ENCODE measurements around the gene SRP19. TPM values are rescaled to one million over a fixed set of nuclear protein-coding genes. Genes with fewer than 3 reads are reported as not detected.

Gene SRP19
- total and polyA plus RNA-seq, 10 of the 15 experiments (the other 5 are each of a cell fraction or from before 2014, with no cell fraction given): 43.4 to 379 (median 156) TPM

DNA sequence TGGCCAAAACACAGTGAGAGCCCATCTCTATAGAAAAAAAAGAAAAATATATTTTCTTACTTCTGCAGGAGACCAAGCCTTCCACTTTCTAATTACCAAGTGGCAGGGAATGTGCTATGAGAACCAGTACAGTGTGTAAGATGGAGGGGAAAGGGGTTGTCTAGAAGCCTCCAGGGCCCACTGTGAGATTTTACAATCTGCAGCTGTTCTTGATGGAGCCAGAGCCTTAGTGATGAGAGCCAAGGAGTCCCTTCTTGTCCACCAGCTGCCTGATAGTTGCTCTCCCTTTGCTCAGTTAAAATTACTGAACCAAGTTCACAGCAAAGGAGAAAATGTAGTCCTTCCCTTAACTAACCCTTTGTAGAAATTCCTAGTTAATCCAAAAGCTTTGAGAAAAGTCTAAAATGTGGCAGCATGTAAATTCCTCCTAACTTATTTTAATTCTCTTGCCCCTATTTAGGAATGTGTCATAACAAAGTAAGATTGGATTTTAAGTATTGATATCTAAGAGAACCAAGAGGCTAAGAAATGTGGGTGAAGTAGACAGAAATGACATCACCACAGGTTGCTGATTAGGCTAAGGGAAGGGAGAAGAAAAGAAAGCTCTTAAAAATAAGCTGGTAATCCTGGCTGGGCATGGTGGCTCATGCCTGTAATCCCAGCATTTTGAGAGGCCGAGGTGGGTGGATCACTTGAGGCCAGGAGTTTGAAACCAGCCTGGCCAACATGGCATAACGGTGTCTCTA lies 19.3 kb downstream of the SRP19 start (continued):
- TF ChIP-seq SRF (IDR thresholded peaks at IDR 0.05; ENCODE audit: low read depth in 2 of 2, low read length in 2 of 2) (no peak), TAF1 (IDR thresholded peaks at IDR 0.05; ENCODE audit: borderline replicate concordance, low read depth, low read length) (no peak), CHD4 (IDR thresholded peaks at IDR 0.05) (no peak), HDAC2 (IDR thresholded peaks at IDR 0.05) (no peak)
- TF ChIP-seq, protein P1, sequence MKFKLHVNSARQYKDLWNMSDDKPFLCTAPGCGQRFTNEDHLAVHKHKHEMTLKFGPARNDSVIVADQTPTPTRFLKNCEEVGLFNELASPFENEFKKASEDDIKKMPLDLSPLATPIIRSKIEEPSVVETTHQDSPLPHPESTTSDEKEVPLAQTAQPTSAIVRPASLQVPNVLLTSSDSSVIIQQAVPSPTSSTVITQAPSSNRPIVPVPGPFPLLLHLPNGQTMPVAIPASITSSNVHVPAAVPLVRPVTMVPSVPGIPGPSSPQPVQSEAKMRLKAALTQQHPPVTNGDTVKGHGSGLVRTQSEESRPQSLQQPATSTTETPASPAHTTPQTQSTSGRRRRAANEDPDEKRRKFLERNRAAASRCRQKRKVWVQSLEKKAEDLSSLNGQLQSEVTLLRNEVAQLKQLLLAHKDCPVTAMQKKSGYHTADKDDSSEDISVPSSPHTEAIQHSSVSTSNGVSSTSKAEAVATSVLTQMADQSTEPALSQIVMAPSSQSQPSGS (IDR thresholded peaks at IDR 0.05; ENCODE audit: low read length): no peak

DNA sequence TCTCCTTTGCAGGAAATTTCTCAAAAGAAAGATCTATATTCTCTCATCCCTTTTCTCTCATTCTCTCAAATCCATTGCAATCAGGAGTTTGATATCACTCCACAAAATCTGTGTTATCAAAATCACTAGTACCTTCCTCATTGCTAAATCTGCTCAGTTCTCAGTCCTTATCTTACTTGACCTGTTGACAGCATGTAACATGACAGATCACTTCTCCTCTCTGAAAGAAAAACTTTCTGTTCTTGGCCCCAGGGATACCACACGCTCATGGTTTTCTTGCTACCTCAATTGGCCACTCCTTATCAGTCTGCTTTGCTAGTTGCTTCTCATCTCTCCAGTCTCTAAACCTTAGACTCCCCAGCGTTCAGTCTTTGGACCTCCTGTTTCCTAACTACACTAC lies 22.1 kb downstream of the SRP19 start:
- 100% methylated on average over 2 of the region's 2 CpGs for WGBS (ENCODE audit: insufficient coverage, insufficient replicate concordance, low lambda C conversion rate, missing lambda C conversion rate)
- no peak overlapping the region for H2AFZ ChIP-seq (ENCODE audit: control insufficient read depth, low read depth, low read length)
- no peak overlapping the region for H3K27ac ChIP-seq (ENCODE audit: control insufficient read depth, insufficient read depth)
- ChIA-PET SMC1A (ENCODE audit: uncharacterized antibody, unreplicated experiment) (interaction anchor here (0.9 to 2.0 kb wide), 2 partner anchors 12 to 34 kb away, joined by 3 to 4 read pairs; no protein-coding TSS in a partner anchor), POLR2A (interaction anchor here (0.6 kb wide), 1 partner anchor 12 kb away, joined by 7 read pairs; no protein-coding TSS in a partner anchor), CTCF (interaction anchor here (1.0 kb wide), 1 partner anchor 33 kb away, joined by 3 read pairs; no protein-coding TSS in a partner anchor), RAD21 (ENCODE audit: unreplicated experiment) (no interaction called here)
- in situ Hi-C loops (cut with MboI): no loop called here
- no peak for ATAC-seq
- BruUV-seq (replicated peaks): no TSS peak
- no peak overlapping the region for H3K4me3 ChIP-seq
- no peak for DNase-seq (ENCODE audit: low read depth, low spot score)
- H3K4me1 ChIP-seq (ENCODE audit: control insufficient read depth, insufficient read depth, low read length): no peaks in the 10 kb centered on the region
- H3K79me2 ChIP-seq (ENCODE audit: control insufficient read depth, insufficient read depth, low read length): no peaks in the 10 kb centered on the region
- no peaks in the 10 kb centered on the region for H3K9me3 ChIP-seq (replicated peaks; ENCODE audit: control insufficient read depth, insufficient read depth, low read length)
- FAIRE-seq: no peak
- intact Hi-C loops (cut with micrococcal nuclease; ENCODE audit: unreplicated experiment): no loop called here
- H3K9ac ChIP-seq (ENCODE audit: control insufficient read depth, insufficient read depth, low read length): no peak overlapping the region
- H3K27me3 ChIP-seq (replicated peaks in 1 of 2; ENCODE audit: control insufficient read depth in 2 of 2, insufficient read depth in 2 of 2, low read length in 1 of 2): no peaks in the 10 kb centered on the region
- peaks cover 20 to 40% of the 10 kb centered on the region in 2 experiments for H3K36me3 ChIP-seq (ENCODE audit: control insufficient read depth in 2 of 2, insufficient read depth in 2 of 2, low read length in 1 of 2)
- no peaks in the 10 kb centered on the region for H4K20me1 ChIP-seq (ENCODE audit: control insufficient read depth, insufficient read depth)
- no peak overlapping the region for H3K4me2 ChIP-seq (ENCODE audit: control insufficient read depth, insufficient read depth)
- TF ChIP-seq, protein P2, sequence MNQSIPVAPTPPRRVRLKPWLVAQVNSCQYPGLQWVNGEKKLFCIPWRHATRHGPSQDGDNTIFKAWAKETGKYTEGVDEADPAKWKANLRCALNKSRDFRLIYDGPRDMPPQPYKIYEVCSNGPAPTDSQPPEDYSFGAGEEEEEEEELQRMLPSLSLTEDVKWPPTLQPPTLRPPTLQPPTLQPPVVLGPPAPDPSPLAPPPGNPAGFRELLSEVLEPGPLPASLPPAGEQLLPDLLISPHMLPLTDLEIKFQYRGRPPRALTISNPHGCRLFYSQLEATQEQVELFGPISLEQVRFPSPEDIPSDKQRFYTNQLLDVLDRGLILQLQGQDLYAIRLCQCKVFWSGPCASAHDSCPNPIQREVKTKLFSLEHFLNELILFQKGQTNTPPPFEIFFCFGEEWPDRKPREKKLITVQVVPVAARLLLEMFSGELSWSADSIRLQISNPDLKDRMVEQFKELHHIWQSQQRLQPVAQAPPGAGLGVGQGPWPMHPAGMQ (IDR thresholded peaks at IDR 0.05; ENCODE audit: borderline replicate concordance): no peak
- TF ChIP-seq FOXM1 (IDR thresholded peaks at IDR 0.05; ENCODE audit: low read depth, low read length) (no peak), IRF3 (IDR thresholded peaks at IDR 0.05) (no peak), PAX5 (IDR thresholded peaks at IDR 0.05; ENCODE audit: borderline replicate concordance, low read depth, low read length) (no peak), USF1 (IDR thresholded peaks at IDR 0.05; ENCODE audit: borderline replicate concordance, extremely low read length, insufficient read depth, low read depth, low read length) (no peak), PML (IDR thresholded peaks at IDR 0.05; ENCODE audit: low read length) (no peak), SPI1 (IDR thresholded peaks at IDR 0.05; ENCODE audit: borderline replicate concordance, insufficient read depth, low read depth, low read length) (no peak), SP1 (IDR thresholded peaks at IDR 0.05; ENCODE audit: low read depth, low read length) (no peak), SKIL (IDR thresholded peaks at IDR 0.05; ENCODE audit: low read depth, poor library complexity, severe bottlenecking) (no peak)
- TF ChIP-seq, protein P3, sequence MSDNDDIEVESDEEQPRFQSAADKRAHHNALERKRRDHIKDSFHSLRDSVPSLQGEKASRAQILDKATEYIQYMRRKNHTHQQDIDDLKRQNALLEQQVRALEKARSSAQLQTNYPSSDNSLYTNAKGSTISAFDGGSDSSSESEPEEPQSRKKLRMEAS (IDR thresholded peaks at IDR 0.05; ENCODE audit: low read depth, low read length): no peak

Measured in GM12878 (cell line).